D721Med (cell line): Measurements from ENCODE around the gene HAUS3.

Experiments used
- DNase-seq: peaks from one replicate; pipeline ENCODE4 v3.0.0; 2011; ENCODE audit warnings: low spot score; ENCODE audit not compliant: insufficient read length
- FAIRE-seq: peaks from 2 replicates; lab custom pipeline; 2011; peaks lifted over from hg19 to GRCh38; lab: Jason Lieb, UNC
- CTCF ChIP-seq: IDR thresholded peaks from 2 replicates; pipeline ENCODE4 v1.5.1; 2012; ENCODE audit warnings: mild to moderate bottlenecking, control low read depth; ENCODE audit not compliant: insufficient read depth; ENCODE audit errors: missing control alignments

HAUS3 gene

DNA sequence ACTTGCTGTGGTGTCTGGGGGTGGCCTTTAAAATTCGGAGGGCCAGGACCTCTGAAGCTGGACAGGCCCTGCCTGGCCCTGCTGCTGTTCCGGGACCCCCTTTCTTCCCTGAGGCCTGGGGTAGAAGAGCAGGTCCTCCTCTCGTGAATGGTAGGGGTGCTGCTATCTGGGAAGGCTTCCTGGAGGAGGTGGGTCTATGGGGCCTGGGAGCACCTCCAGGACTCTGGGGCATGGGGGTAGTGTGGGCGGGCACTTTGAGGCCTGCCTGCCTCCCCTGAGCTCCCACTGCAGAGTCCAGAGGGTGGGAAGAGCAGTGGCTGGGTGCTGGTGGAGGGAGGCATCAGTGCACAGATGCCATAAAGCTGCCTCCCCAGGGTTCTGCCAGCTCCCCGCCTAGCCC is 24.9 kb upstream of the HAUS3 start:
- no peak for TF ChIP-seq CTCF
- DNase-seq, result no peak
- no peak for FAIRE-seq

- DNase-seq (no peak), FAIRE-seq (no peak)
- TF ChIP-seq CTCF, result no peak
These were observed 24.3 kb upstream of the HAUS3 start for GRCh38 chr4:2266181-2266580.

DNA sequence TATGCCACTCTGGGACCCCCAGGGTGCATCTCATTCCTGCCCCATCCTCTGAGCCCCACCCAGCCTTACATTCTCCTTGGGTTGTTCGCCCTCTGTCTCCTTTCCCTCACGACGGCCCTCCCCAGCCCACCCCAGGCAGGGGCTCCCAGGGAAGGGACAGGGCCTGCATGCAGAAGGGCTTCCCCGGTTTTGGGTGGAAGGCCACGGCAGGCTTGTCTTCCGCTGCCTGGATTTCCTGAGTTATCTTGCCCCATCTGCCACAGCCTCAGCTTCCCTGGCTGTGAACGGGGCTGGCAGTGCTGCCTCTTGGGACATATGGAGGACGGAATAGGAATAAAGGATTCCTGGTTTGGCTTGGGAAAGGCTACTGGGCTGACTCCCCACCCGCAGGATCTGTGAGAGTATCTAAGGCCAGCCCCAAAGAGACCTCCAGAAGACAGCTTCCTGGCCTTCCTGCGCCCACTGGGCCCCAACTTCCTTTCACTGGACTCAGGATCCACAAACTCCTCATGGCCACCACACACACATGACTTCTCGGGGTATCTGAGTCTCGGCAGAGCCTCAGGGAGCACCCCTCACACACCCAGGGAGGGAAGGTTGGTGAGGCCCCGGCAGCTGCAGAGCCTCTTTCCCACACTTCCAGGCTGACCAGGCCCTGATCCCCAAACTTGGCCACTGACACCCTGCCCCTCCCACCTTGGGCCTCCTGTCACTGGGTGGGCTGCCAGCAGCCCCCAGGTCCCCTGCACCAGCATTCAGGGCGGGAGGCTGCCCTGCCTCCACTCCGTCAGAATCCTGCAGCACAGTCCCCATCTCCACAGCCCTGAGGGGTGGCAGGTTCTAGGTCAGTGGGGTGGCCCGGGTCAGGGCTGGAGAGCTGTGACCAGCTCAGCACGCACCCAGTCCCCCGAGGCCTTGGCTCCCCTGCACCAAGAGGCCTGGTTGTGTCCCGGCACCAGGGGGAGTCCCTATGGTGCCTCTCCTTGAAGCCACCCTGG is 23.5 kb upstream of the HAUS3 start:
- DNase-seq (no peak), FAIRE-seq (no peak)
- no peak for TF ChIP-seq CTCF

- no peak for DNase-seq
- no peak for FAIRE-seq
- TF ChIP-seq CTCF, result no peak
These were observed 22.6 kb upstream of the HAUS3 start for GRCh38 chr4:2264481-2265041.

DNA sequence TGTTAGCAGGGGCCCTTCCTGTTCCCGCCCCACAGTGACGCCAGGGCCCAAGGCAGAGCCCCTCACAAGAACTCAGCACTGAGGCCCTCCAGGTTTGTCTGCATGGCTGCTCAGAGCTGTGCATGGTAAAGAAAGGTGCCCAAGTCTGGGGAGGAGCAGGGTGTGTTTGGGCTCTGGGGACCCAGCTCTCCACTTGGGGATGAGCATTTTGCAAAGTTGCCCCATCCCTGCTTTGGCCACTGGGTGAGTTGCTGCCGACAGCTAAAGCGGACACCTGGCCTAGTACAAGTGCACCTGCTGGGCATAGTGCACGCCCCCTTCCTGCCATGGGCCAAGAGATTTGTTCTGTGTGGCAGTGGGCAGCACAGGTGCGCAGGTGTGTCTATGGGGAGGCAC is 22.0 kb upstream of the HAUS3 start:
- FAIRE-seq (no peak), DNase-seq (no peak)
- TF ChIP-seq CTCF, result no peak

DNA sequence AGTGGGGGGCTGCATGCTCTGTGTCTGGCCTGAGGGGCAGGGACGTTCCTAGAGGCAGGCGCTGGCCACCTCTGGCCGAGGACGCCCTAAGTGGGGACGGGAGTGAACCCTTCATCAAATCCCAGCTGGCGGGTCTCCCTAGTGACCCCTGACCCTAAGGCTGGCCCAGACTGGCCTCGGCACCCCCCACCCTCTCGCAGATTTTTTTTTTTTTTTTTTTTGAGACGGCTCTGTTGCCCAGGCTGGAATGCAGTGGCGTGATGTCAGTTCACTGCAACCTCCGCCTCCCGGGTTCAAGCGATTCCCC is 21.0 kb upstream of the HAUS3 start:
- no peak for TF ChIP-seq CTCF
- no peak for DNase-seq
- no peak for FAIRE-seq
